ENCODE measurements around the gene PGS1. TPM values are rescaled to one million over a fixed set of nuclear protein-coding genes. Genes with fewer than 3 reads are reported as not detected.

The PGS1 gene
- polyA plus RNA-seq, 3 donors: 42.2 to 55.0 (median 45.7) TPM

GRCh38 chr17:78343543-78344201 is 34.8 kb upstream of the PGS1 start:
- DNase-seq (ENCODE audit: extremely low read depth in 1 of 11, low read depth in 9 of 11, low spot score in 4 of 11): no peak

GRCh38 chr17:78344666-78345065 is 33.8 kb upstream of the PGS1 start:
- no peak for DNase-seq (ENCODE audit: extremely low read depth in 1 of 11, low read depth in 9 of 11, low spot score in 4 of 11)

- DNase-seq (ENCODE audit: extremely low read depth in 1 of 11, low read depth in 9 of 11, low spot score in 4 of 11): no peak
These were observed 33.3 kb upstream of the PGS1 start for GRCh38 chr17:78345172-78345571.

GRCh38 chr17:78345791-78346494 is 32.5 kb upstream of the PGS1 start:
- no peak for DNase-seq (ENCODE audit: extremely low read depth in 1 of 11, low read depth in 9 of 11, low spot score in 4 of 11)

- no peak for DNase-seq (ENCODE audit: extremely low read depth in 1 of 11, low read depth in 9 of 11, low spot score in 4 of 11)
These were observed 31.7 kb upstream of the PGS1 start for GRCh38 chr17:78346605-78347250.

GRCh38 chr17:78347453-78347852 is 31.0 kb upstream of the PGS1 start:
- no peak for DNase-seq (ENCODE audit: extremely low read depth in 1 of 11, low read depth in 9 of 11, low spot score in 4 of 11)

- DNase-seq (ENCODE audit: extremely low read depth in 1 of 11, low read depth in 9 of 11, low spot score in 4 of 11): no peak
These were observed 30.2 kb upstream of the PGS1 start for GRCh38 chr17:78348055-78348770.

GRCh38 chr17:78349891-78350642 is 28.4 kb upstream of the PGS1 start:
- no peak for DNase-seq (ENCODE audit: extremely low read depth in 1 of 11, low read depth in 9 of 11, low spot score in 4 of 11)

GRCh38 chr17:78351449-78352006 is 26.9 kb upstream of the PGS1 start:
- DNase-seq (ENCODE audit: extremely low read depth in 1 of 11, low read depth in 9 of 11, low spot score in 4 of 11): peak in 2 of 11 donors; percentile 45 to 50

- no peak for DNase-seq (ENCODE audit: extremely low read depth in 1 of 11, low read depth in 9 of 11, low spot score in 4 of 11)
These were observed 24.6 kb upstream of the PGS1 start for GRCh38 chr17:78353834-78354233.

- no peak for DNase-seq (ENCODE audit: extremely low read depth in 1 of 11, low read depth in 9 of 11, low spot score in 4 of 11)
These were observed 23.3 kb upstream of the PGS1 start for GRCh38 chr17:78355045-78355641.

- DNase-seq (ENCODE audit: extremely low read depth in 1 of 11, low read depth in 9 of 11, low spot score in 4 of 11): no peak
These were observed 22.7 kb upstream of the PGS1 start for GRCh38 chr17:78355701-78356100.

GRCh38 chr17:78356101-78356713 is 22.2 kb upstream of the PGS1 start:
- DNase-seq (ENCODE audit: extremely low read depth in 1 of 11, low read depth in 9 of 11, low spot score in 4 of 11): no peak

- no peak for DNase-seq (ENCODE audit: extremely low read depth in 1 of 11, low read depth in 9 of 11, low spot score in 4 of 11)
These were observed 21.3 kb upstream of the PGS1 start for GRCh38 chr17:78357177-78357586.

GRCh38 chr17:78357672-78358537 is 20.5 kb upstream of the PGS1 start:
- DNase-seq (ENCODE audit: extremely low read depth in 1 of 11, low read depth in 9 of 11, low spot score in 4 of 11): no peak

GRCh38 chr17:78358538-78359320 is 19.7 kb upstream of the PGS1 start:
- peak in 1 of 11 donors; percentile 41 for DNase-seq (ENCODE audit: extremely low read depth in 1 of 11, low read depth in 9 of 11, low spot score in 4 of 11)
